Activated CD4-positive, alpha-beta memory T cell treated with anti-CD3 and anti-CD28 coated beads for 36 hours (primary cell): ENCODE data around the gene SLC12A9. TPM values are rescaled to one million over a fixed set of nuclear protein-coding genes. Genes with fewer than 3 reads are reported as not detected.
A peak's percentile ranks its signal among the peaks of the same experiment; 100 is the strongest.
"Not testable (repeated sequence)": the region's sequence is repeated elsewhere in the genome, so short reads cannot be mapped to it uniquely, and the experiment has no call there.

Source experiments
- CTCF ChIA-PET: fragments of 350-600 bp; sonication (Branson Sonifier 250); formaldehyde crosslinking; loops from one replicate; lab custom pipeline; 2021; ENCODE audit warnings: antibody characterized with exemption, inconsistent platforms; lab: Charles Lee
- POLR2A ChIA-PET: fragments of 350-600 bp; sonication (Branson Sonifier 250); formaldehyde crosslinking; loops from one replicate; lab custom pipeline; 2021; ENCODE audit warnings: antibody characterized with exemption; lab: Charles Lee
- DNase-seq: peaks from one replicate; pipeline ENCODE4 v3.0.0-alpha.2; 2020
- H3K27ac Mint-ChIP-seq: one replicate; pipeline ENCODE4 v1.8.0; 2021; ENCODE audit warnings: mixed read lengths
- H3K27me3 Mint-ChIP-seq: one replicate; pipeline ENCODE4 v1.8.0; 2021; ENCODE audit warnings: mixed read lengths
- H3K36me3 Mint-ChIP-seq: one replicate; pipeline ENCODE4 v1.8.0; 2021; ENCODE audit warnings: mixed read lengths
- H3K4me1 Mint-ChIP-seq: one replicate; pipeline ENCODE4 v1.8.0; 2021; ENCODE audit warnings: low read depth, mixed read lengths
- H3K4me3 Mint-ChIP-seq: one replicate; pipeline ENCODE4 v1.8.0; 2021; ENCODE audit warnings: mild to moderate bottlenecking, mixed read lengths
- H3K9me3 Mint-ChIP-seq: one replicate; pipeline ENCODE4 v1.8.0; 2021; ENCODE audit warnings: mixed read lengths
- intact Hi-C: fragments of 100-400 bp; cut with micrococcal nuclease; formaldehyde crosslinking; loops from one replicate; pipeline ENCODE4 v1.15.1; 2023
- total RNA-seq, 2 experiments: library from RNA; stranded (reverse); gene quantifications; one replicate each; pipeline ENCODE4 v1.2.3, GENCODE V29; 2021

The SLC12A9 gene
- total RNA-seq, 2 experiments from 2014 or later, result 17.8 to 18.5 TPM

GRCh38 chr7:100854146-100854895 is 1.8 kb downstream of the SLC12A9 start:
- no peak for DNase-seq
- Mint-ChIP-seq H3K9me3 (no peaks in the 10 kb centered on the region), H3K27ac (no peak overlapping the region), H3K27me3 (no peaks in the 10 kb centered on the region), H3K4me3 (peak overlapping the region; percentile 92), H3K4me1 (peaks cover 13% of the 10 kb centered on the region), H3K36me3 (peaks cover 11% of the 10 kb centered on the region)
- POLR2A ChIA-PET, result interaction anchor here (1.2 kb wide), 1 partner anchor 33 kb away, joined by 3 read pairs; no protein-coding TSS in a partner anchor
- intact Hi-C loops, result loop anchor here (10.0 kb wide), 2 partner anchors 230 to 380 kb away; partner anchors contain the start of gene TSC22D4
- CTCF ChIA-PET, result interaction anchor here (5.0 to 6.4 kb wide), 2 partner anchors 52 to 149 kb away, joined by 92 to 177 read pairs; partner anchors contain the start of gene POP7

- CTCF ChIA-PET, result interaction anchor here (6.4 kb wide), 1 partner anchor 53 kb away, joined by 177 read pairs; no protein-coding TSS in a partner anchor
- H3K27me3 Mint-ChIP-seq, H3K9me3 Mint-ChIP-seq, POLR2A ChIA-PET, DNase-seq, H3K4me3 Mint-ChIP-seq, H3K27ac Mint-ChIP-seq: not testable (repeated sequence)
- intact Hi-C loops, result loop anchor here (10.0 kb wide), 2 partner anchors 230 to 380 kb away; partner anchors contain the start of gene TSC22D4
- Mint-ChIP-seq H3K36me3 (peaks cover 15% of the 10 kb centered on the region), H3K4me1 (peaks cover 13% of the 10 kb centered on the region)
Observed at GRCh38 chr7:100854899-100855298, 2.4 kb downstream of the SLC12A9 start.

GRCh38 chr7:100855515-100855914 is 3.0 kb downstream of the SLC12A9 start:
- Mint-ChIP-seq H3K36me3 (peaks cover 20% of the 10 kb centered on the region), H3K4me1 (peaks cover 13% of the 10 kb centered on the region), H3K4me3 (no peak overlapping the region), H3K9me3 (no peaks in the 10 kb centered on the region), H3K27ac (no peak overlapping the region), H3K27me3 (no peaks in the 10 kb centered on the region)
- intact Hi-C loops, result loop anchor here (10.0 kb wide), 2 partner anchors 231 to 381 kb away; partner anchors contain the start of gene TSC22D4
- ChIA-PET POLR2A (interaction anchor here (0.6 kb wide), 1 partner anchor 15 kb away, joined by 3 read pairs; no protein-coding TSS in a partner anchor), CTCF (interaction anchor here (6.4 kb wide), 1 partner anchor 54 kb away, joined by 177 read pairs; no protein-coding TSS in a partner anchor)
- DNase-seq, result no peak

GRCh38 chr7:100856871-100857282 is 4.4 kb downstream of the SLC12A9 start:
- H3K36me3 Mint-ChIP-seq, result peaks cover 26% of the 10 kb centered on the region
- H3K4me3 Mint-ChIP-seq, result no peak overlapping the region
- H3K27ac Mint-ChIP-seq, result no peak overlapping the region
- DNase-seq, result no peak
- no peaks in the 10 kb centered on the region for H3K9me3 Mint-ChIP-seq
- H3K27me3 Mint-ChIP-seq, result no peaks in the 10 kb centered on the region
- POLR2A ChIA-PET, result no interaction called here
- CTCF ChIA-PET, result interaction anchor here (1.1 kb wide), 1 partner anchor 57 kb away, joined by 4 read pairs; no protein-coding TSS in a partner anchor
- intact Hi-C loops, result loop anchor here (10.0 kb wide), 2 partner anchors 232 to 382 kb away; partner anchors contain the start of gene TSC22D4
- peaks cover 9% of the 10 kb centered on the region for H3K4me1 Mint-ChIP-seq

- no peak overlapping the region for H3K27ac Mint-ChIP-seq
- no peaks in the 10 kb centered on the region for H3K4me1 Mint-ChIP-seq
- intact Hi-C loops, result loop anchor here (10.0 kb wide), 2 partner anchors 235 to 385 kb away; partner anchors contain the start of gene TSC22D4
- H3K4me3 Mint-ChIP-seq, result no peak overlapping the region
- POLR2A ChIA-PET, result no interaction called here
- CTCF ChIA-PET, result interaction anchor here (0.6 to 1.2 kb wide), 3 partner anchors 11 to 154 kb away, joined by 3 to 4 read pairs (median 3); partner anchors contain the start of gene POP7
- H3K36me3 Mint-ChIP-seq, result peaks cover 29% of the 10 kb centered on the region
- no peaks in the 10 kb centered on the region for H3K9me3 Mint-ChIP-seq
- no peak for DNase-seq
- H3K27me3 Mint-ChIP-seq, result no peaks in the 10 kb centered on the region
Observed at GRCh38 chr7:100859856-100860255, 7.3 kb downstream of the SLC12A9 start.

GRCh38 chr7:100860702-100861615 is 8.4 kb downstream of the SLC12A9 start:
- Mint-ChIP-seq H3K4me1 (no peaks in the 10 kb centered on the region), H3K4me3 (no peak overlapping the region), H3K9me3 (no peaks in the 10 kb centered on the region), H3K27ac (no peak overlapping the region), H3K27me3 (no peaks in the 10 kb centered on the region), H3K36me3 (peaks cover 25% of the 10 kb centered on the region)
- no peak for DNase-seq
- CTCF ChIA-PET, result no interaction called here
- intact Hi-C loops, result no loop called here
- POLR2A ChIA-PET, result no interaction called here

GRCh38 chr7:100861616-100861985 is 9.1 kb downstream of the SLC12A9 start:
- Mint-ChIP-seq H3K27me3 (no peaks in the 10 kb centered on the region), H3K4me1 (no peaks in the 10 kb centered on the region), H3K36me3 (peaks cover 25% of the 10 kb centered on the region), H3K9me3 (no peaks in the 10 kb centered on the region), H3K27ac (no peak overlapping the region), H3K4me3 (no peak overlapping the region)
- no peak for DNase-seq
- ChIA-PET POLR2A (no interaction called here), CTCF (no interaction called here)
- intact Hi-C loops, result no loop called here

GRCh38 chr7:100863406-100863950 is 11.0 kb downstream of the SLC12A9 start:
- intact Hi-C loops, result no loop called here
- CTCF ChIA-PET, result interaction anchor here (0.6 kb wide), 1 partner anchor 15 kb away, joined by 3 read pairs; no protein-coding TSS in a partner anchor
- H3K4me3 Mint-ChIP-seq, result no peak overlapping the region

GRCh38 chr7:100864263-100864845 is 11.8 kb downstream of the SLC12A9 start:
- no peaks in the 10 kb centered on the region for H3K9me3 Mint-ChIP-seq
- H3K27me3 Mint-ChIP-seq, result no peaks in the 10 kb centered on the region
- intact Hi-C loops, result no loop called here
- DNase-seq, result no peak
- no peak overlapping the region for H3K27ac Mint-ChIP-seq
- ChIA-PET POLR2A (no interaction called here), CTCF (no interaction called here)
- no peak overlapping the region for H3K4me3 Mint-ChIP-seq
- peaks cover 21% of the 10 kb centered on the region for H3K36me3 Mint-ChIP-seq
- peaks cover 9% of the 10 kb centered on the region for H3K4me1 Mint-ChIP-seq

More at GRCh38 chr7:100863406-100863950, 11.0 kb downstream of the SLC12A9 start:
- no peak for DNase-seq
- peaks cover 9% of the 10 kb centered on the region for H3K4me1 Mint-ChIP-seq
- H3K36me3 Mint-ChIP-seq, result peaks cover 21% of the 10 kb centered on the region
- no peaks in the 10 kb centered on the region for H3K9me3 Mint-ChIP-seq
- POLR2A ChIA-PET, result interaction anchor here (1.0 kb wide), 1 partner anchor 12 kb away, joined by 3 read pairs; no protein-coding TSS in a partner anchor
- no peaks in the 10 kb centered on the region for H3K27me3 Mint-ChIP-seq
- no peak overlapping the region for H3K27ac Mint-ChIP-seq

- no peaks in the 10 kb centered on the region for H3K27me3 Mint-ChIP-seq
- peaks cover 12% of the 10 kb centered on the region for H3K36me3 Mint-ChIP-seq
- H3K9me3 Mint-ChIP-seq, result no peaks in the 10 kb centered on the region
- H3K4me3 Mint-ChIP-seq, result no peak overlapping the region
- no peak for DNase-seq
- peaks cover 9% of the 10 kb centered on the region for H3K4me1 Mint-ChIP-seq
- CTCF ChIA-PET, result no interaction called here
- intact Hi-C loops, result no loop called here
- no peak overlapping the region for H3K27ac Mint-ChIP-seq
- POLR2A ChIA-PET, result no interaction called here
Observed at GRCh38 chr7:100865372-100865911, 12.9 kb downstream of the SLC12A9 start.
